EH (cell line): ENCODE data around the gene OR11H6.
"Not testable (repeated sequence)": the region's sequence is repeated elsewhere in the genome, so short reads cannot be mapped to it uniquely, and the experiment has no call there.

Experiments used
- DNase-seq: peaks from one replicate; pipeline ENCODE4 v3.0.0-alpha.2; 2015; ENCODE audit warnings: low read depth

The OR11H6 gene

GRCh38 chr14:20223410-20223809, at the start of gene OR11H6:
TSS of gene OR11H6 (plus strand) at chr14:20223710. CDS start at chr14:20223710, 0 bp downstream.
- DNase-seq, result no peak

GRCh38 chr14:20174205-20174604, 49.3 kb upstream of the OR11H6 start:
- DNase-seq, result not testable (repeated sequence)

- DNase-seq, result no peak
Observed at GRCh38 chr14:20176330-20176729, 47.2 kb upstream of the OR11H6 start.

DNA sequence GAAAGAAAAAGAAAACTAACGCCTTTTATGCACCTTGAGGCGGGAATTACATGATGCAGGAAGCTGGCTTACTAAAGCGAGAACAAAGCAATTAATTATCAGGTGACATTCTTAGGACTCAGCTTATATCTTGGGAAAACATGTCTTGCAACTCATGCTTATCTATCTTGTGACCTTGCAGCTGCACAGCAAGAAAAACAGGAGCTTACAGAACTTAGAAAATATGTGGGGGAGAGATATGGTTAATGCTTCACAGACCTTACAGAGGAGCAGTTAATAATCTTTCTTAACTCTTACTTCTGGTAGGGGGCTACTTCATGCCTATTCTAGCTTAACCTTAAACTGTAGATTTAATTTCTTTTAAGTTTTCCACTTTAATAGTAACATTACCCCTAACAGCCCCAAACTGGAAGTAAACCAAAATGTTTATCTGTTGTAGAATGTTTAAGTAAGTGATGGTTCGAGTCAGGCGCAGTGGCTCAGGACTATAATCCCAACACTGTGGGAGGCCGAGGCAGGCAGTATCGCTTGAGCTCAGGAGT, 46.0 kb upstream of the OR11H6 start:
- DNase-seq, result no peak

DNA sequence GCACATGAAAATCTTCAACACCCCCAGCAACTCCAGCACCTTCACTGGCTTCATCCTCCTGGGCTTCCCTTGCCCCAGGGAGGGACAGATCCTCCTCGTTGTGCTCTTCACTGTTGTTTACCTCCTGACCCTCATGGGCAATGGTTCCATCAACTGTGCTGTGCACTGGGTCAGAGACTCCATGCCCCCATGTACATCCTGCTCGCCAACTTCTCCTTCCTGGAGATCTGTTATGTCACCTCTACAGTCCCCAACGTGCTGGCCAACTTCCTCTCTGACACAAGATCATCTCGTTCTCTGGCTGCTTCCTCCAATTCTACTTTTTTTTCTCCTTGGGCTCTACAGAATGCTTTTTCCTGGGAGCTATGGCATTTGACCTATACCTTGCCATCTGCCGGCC, 44.3 kb upstream of the OR11H6 start:
- DNase-seq, result no peak

DNA sequence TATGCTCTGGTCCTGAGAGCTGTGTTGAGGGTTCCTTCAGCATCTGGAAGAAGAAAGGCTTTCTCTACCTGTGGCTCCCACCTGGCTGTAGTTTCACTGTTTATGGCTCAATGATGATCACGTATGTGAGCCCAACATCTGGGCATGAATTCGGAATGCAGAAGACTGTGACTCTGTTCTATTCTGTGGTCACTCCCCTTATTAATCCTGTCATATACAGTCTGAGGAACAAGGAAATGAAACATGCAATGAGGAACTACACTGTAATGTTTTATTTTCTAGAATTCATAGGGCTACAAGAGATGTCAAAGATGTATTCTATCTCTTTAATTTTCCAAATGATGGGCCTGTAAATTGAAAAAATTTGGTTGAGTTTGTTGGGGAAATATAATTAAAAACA, 43.6 kb upstream of the OR11H6 start:
- no peak for DNase-seq

DNA sequence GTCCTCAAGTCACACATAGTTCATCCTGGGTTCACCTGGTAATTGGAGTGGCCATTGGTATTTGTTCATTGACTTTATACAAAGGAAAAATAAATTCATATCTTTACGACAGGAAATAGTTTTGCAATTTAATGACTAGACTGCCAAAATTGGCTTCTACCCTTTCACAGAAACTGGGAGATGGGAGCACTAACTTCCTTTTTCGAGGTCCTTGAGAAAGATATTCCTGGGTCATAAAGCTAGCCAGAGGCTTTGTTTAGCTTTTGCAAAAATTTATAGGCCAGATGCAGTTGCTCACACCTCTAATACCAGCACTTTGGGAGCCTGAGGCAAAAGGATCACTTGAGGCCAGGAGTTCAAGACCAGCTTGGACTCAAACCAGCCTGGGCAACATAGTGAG, 43.0 kb upstream of the OR11H6 start:
- DNase-seq, result no peak

- no peak for DNase-seq
Observed at GRCh38 chr14:20184181-20184580, 39.3 kb upstream of the OR11H6 start.

GRCh38 chr14:20190596-20190995, 32.9 kb upstream of the OR11H6 start, which contains the start of gene OR11G2:
TSS of gene OR11G2 (plus strand) at chr14:20190896. CDS start at chr14:20197438, 6,542 bp downstream.
- DNase-seq, result no peak

DNA sequence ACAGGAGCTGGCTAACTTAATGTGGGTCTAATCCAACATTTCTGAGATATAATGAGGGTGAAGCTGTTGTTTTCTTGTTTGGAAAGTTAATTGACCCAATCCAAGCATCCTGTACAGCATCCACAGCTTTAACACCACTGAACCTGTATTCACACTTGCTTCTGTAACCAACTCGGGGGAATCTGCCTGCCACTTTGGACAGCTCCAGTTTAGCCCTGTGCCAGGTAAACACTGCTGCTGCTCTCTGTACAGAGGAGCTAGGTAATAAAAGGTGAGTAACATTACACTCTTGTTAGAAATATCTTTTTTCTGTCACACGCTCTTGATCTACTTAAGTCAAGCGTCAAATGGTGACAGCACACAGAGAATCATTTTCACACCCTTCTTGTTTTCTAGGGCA, 32.1 kb upstream of the OR11H6 start:
- no peak for DNase-seq

DNA sequence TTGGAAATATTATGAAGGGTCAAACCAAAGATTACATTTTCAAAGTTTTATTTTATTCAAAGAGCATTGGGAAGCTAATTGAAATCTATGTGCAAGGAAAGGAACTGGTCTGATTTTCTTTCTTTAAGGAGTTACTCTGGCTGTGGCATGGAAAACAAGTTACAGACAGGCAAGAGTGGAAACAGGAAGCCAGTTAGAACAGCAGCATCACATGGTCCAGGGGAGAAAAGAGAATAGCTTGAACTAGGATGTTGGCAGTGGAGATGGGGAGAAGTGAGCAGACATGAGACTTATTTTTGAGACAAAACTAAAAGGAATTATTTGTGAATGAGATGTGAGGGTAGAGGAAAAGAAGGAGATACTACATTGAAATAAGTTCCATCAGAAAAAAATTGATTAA, 29.4 kb upstream of the OR11H6 start:
- DNase-seq, result no peak

GRCh38 chr14:20195170-20195569, 28.3 kb upstream of the OR11H6 start:
- DNase-seq, result not testable (repeated sequence)

GRCh38 chr14:20195911-20196310, 27.6 kb upstream of the OR11H6 start:
- DNase-seq, result no peak

DNA sequence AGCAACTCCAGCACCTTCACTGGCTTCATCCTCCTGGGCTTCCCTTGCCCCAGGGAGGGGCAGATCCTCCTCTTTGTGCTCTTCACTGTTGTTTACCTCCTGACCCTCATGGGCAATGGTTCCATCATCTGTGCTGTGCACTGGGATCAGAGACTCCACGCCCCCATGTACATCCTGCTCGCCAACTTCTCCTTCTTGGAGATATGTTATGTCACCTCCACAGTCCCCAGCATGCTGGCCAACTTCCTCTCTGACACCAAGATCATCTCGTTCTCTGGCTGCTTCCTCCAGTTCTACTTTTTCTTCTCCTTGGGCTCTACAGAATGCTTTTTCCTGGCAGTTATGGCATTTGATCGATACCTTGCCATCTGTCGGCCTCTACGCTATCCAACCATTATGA, 26.1 kb upstream of the OR11H6 start:
- no peak for DNase-seq

DNA sequence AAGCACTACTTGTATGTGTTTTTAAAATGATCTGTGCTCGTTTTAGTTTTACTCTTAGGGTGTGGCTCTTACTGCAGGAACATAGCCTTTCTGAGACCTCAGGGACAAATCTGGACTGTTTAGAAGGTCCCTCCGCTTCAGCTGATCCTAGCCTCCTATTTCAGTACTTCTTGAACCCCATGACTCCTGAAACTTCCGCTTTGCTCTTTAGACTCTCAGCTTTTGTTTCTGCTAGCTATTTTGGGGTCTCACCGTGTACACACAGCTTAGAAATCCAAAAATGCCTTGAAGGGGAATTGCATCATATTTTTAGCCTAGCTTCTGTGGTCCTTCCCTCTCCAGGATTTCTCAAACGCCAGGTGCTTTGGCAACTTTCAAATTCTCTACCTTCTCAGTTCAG, 24.5 kb upstream of the OR11H6 start:
- DNase-seq, result no peak

DNA sequence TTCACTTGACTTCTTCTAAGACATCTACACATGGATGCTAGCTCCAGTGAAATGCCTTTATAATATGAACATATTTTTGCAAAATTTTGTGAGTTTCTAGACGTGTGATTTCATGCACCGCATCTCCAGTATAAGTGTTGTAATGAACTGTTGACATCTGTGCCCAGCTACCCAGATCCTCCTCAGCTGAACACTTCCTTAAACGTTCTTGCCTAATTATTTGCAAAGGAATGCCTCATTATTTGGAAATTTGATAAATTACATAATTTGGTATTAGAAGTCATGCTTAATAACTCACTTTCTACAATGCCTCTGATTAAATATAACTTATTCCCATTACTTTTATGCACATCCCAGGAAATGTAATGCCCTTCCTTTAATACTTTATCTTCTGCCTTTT, 18.8 kb upstream of the OR11H6 start:
- no peak for DNase-seq

DNA sequence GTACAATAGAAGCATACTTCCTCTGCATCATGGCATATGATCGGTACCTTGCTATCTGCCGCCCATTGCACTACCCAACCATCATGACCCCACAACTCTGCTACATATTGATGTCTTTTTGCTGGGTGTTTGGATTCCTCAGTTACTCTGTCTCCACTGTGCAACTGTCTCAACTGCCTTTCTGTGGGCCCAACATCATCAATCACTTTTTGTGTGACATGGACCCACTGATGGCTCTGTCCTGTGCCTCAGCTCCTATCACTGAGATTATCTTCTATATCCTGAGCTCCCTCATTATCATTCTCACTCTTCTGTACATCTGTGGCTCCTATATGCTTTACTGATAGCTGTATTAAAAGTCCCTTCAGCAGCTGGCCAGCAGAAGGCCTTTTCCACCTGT, 13.9 kb upstream of the OR11H6 start:
- DNase-seq, result no peak

DNA sequence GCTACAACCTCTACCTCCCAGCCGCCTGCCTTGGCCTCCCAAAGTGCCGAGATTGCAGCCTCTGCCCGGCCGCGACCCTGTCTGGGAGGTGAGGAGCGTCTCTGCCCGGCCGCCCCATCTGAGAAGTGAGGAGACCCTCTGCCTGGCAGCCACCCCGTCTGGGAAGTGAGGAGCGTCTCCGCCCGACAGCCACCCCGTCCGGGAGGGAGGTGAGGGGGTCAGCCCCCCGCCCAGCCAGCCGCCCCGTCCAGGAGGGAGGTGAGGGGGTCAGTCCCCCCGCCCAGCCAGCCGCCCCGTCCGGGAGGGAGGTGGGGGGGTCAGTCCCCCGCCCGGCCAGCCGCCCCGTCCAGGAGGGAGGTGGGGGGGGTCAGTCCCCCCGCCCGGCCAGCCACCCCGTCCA, 11.1 kb upstream of the OR11H6 start:
- DNase-seq, result not testable (repeated sequence)

GRCh38 chr14:20215196-20215595, 8.3 kb upstream of the OR11H6 start:
- peak; percentile 18 for DNase-seq

DNA sequence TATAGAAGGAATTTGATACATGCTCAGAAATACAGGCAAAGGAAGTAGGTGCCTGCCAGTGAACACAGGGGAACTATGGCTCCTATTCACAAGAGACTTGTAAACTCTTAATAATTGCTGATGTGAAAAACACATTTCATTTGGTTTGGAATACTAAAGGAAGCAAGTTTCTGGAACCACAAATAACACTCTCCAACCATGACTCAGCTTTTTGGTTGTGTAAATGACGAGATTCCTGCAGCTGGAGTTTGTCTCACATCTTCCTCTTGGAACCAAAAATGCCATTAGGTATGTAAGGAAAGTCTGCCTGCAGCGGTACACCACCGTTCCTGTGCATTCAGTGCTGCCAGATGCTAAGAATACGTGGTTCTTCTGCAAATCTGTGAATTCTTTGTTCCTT, 4.5 kb upstream of the OR11H6 start:
- peak; percentile 3 for DNase-seq

- DNase-seq, result no peak
Observed at GRCh38 chr14:20228681-20229080, 5.2 kb downstream of the OR11H6 start, which contains the start of gene OR11H7. TSS of gene OR11H7 (plus strand) at chr14:20228981.

DNA sequence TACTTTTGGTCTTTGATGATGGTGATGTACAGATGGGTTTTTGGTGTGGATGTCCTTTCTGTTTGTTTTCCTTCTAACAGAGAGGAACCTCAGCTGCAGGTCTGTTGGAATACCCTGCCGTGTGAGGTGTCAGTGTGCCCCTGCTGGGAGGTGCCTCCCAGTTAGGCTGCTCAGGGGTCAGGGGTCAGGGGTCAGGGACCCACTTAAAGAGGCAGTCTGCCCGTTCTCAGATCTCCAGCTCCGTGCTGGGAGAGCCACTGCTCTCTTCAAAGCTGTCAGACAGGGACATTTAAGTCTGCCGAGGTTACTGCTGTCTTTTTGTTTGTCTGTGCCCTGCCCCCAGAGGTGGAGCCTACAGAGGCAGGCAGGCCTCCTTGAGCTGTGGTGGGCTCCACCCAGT, 11.9 kb downstream of the OR11H6 start:
- not testable (repeated sequence) for DNase-seq

DNA sequence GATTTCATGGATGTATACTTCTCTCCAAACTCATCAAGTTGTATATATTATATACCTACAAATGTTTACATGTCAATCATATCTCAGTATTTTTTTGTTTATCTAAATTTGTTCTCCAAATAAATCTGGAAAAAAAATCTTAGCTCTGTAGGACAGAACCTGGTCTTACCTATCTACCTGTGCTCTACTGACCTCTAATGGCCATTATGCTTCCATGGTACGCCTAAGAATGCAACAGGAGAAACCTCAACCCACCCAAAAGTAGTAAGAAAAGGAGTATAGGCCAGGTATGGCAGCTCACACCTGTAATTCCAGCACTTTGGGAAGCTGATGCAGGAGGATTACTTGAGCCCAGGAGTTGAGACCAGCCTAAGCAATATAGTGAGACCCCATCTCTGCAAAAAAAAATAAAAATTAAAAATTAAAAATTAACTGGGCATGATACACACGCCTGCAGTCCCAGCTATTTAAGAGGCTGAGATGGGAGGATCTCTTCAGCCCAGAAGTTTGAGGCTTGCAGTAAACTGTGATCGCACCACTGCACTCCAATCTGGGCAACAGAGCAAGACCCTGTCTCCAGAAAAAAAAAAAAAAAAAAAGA, 24.2 kb downstream of the OR11H6 start:
- no peak for DNase-seq

DNA sequence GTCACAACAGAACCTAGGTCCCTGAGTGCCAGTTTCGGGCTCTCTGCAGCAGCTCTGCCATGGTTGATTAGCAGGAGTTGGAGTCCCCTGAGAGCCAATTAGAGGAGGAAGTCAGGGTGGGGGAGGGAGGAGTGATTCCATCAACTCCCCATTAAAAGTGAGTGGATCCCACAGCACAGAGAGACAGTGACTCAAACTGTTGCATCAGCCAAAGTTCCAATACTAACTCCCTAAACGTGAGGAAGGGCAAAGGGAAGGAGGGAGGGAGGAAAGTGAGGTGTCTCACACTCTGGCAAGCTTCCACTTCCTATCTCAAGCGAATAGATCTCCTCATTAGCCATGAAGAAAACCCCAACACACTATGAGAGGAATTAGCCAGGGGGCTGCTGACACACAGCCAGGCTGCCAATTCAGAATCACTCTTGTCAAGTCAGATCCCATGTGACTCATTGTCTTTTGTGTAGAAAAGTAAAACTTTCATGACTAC, 39.2 kb downstream of the OR11H6 start:
- DNase-seq, result peak; percentile 85
